Measurements from ENCODE around the gene LIPG.
"Not testable (repeated sequence)": the region's sequence is repeated elsewhere in the genome, so short reads cannot be mapped to it uniquely, and the experiment has no call there.

LIPG gene

DNA sequence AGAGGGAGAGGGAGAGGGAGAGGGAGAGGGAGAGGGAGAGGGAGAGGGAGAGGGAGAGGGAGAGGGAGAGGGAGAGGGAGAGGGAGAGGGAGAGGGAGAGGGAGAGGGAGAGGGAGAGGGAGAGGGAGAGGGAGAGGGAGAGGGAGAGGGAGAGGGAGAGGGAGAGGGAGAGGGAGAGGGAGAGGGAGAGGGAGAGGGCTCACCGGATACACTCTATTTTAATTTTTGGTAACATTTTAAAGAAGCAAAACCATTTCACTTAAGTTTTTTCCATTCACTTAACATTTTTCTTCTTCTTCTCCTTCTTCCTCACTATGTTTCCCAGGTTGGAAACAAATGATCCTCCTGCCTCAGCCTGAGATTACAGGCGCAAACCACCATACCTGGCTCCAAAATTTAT is 17.2 kb downstream of the LIPG start:
- DNase-seq, result not testable (repeated sequence)

- not testable (repeated sequence) for DNase-seq
These were observed 17.7 kb downstream of the LIPG start for GRCh38 chr18:49579583-49579982.

DNA sequence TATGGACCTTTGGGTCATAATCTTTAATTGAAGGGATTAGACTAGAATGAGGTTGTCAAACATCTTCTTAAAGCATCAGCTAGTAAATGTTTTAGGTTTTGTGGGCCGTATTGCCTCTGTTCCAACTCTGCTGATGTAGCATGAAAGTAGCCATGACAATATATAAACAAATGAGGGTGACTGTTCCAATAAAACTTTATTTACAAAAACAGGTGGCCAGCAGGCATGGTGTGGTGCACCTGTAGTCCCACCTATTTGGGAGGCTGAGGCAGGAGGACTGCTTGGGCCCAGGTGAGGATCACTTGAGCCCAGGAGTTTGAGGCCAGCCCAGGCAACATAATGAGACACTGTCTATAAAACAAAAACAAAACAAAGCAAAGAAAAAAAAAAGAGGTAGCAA is 18.4 kb downstream of the LIPG start:
- DNase-seq, result no peak

GRCh38 chr18:49581371-49581770 is 19.5 kb downstream of the LIPG start:
- no peak for DNase-seq

- DNase-seq, result no peak
These were observed 20.7 kb downstream of the LIPG start for GRCh38 chr18:49582579-49582978.

DNA sequence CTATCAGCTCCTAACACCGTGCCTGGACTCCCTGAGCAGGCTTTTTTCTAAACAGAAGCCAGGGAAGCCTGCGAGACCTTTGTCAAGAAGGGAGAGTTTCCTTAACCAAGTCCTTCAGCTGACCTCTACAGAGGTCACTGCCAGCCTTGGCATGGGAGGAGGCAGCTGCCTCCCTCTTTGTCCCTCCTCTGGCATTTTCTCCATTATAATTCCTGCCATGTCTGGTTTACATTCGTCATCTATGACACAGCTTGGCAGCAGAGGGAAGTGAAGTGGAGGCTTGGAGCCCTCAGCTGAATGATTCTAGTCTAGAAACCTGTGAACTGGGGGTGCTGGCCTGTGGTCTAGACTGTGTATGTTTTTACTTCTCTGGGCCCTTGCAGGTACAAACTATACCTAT is 22.5 kb downstream of the LIPG start:
- DNase-seq, result no peak

DNA sequence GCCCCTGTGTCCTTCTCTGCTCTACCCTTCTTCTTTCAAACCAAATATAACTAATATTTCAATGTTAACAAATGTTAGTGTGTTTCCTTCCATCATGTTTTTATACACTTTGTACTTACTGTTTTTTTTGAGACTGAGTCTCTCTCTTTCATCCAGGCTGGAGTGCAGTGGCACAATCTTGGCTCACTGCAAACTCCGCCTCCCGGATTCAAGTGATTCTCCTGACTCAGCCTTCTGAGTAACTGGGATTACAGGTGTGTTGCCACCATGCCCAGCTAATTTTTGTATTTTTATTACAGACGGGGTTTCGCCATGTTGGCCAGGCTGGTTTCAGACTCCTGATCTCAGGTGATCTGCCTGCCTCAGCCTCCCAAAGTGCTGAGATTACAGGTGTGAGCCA is 23.1 kb downstream of the LIPG start:
- DNase-seq, result not testable (repeated sequence)

DNA sequence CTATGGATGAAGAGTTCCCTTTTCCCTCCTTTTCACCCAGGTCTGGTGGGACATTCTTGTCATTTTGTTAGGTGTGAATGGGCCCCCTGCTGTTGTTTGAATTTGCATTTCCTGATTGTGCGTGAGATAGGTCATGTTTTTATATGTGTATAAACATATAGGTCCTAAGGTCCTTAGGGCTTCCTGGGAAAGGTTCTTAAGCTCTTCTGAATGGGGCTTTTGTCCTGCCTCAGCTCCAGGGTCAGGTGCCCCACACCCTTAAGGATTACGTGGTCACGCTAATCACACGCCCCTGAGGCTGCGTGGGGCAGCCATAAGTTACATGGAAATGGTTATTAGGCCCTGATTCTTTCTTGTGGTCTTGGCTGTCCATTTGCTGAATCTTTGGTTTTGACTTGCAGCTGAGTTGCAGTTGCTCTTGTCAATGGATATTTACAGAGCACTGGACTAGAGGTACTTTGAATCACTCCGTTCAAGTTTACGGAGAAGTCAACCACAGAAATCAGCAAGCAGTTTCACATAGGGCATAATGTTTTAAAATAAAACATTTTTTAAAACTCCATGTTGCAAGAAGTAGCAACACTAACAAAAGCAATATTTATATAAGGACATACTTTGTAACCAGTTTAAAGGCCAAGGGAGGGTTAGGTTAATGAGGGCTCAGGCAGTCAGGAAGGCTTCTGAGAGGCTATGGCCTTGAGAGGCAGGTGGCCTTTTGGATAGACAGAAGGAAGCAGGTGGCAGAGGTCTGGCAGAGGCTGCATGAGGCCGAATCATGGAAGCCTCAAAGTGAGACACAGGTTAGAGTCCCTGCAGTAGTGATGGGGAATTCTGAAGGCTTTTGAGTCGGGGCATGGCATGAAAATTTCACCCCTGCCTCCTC is 24.2 kb downstream of the LIPG start:
- no peak for DNase-seq

DNA sequence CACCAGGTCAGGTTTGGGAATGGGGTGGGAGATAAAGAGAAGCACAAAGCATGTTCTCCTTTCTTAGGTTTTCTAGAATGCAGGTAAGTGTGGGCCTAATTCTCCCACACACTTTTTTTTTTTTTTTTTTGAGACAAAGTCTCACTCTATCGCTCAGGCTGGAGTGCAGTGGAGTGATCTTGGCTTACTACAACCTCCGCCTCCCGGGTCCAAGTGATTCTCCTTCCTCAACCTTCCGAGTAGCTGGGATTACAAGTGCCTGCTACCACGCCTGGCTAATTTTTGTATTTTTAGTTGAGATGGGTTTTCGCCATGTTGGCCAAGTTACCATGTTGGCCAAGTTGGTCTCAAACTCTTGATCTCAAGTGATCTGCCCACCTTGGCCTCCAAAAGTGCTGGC is 26.3 kb downstream of the LIPG start:
- no peak for DNase-seq

DNA sequence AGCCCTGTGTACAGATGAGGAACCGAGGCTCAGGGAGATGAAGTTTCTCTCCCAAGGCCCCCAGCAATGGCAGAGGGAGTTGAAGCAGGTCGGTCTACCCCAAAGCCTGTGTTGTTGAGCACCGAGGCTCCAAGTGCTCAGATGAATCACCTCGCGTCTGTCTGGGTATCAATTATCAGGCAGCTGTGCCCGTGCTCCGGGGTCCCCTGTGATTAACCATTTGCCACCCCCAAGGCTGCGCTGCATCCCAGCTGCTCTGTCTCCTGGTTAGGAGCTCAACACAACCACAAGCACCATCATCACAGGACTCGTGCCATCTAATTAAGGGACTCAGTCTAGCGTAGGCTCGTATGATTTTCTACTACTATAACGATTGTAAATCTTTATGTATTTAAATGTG is 27.1 kb downstream of the LIPG start:
- no peak for DNase-seq

DNA sequence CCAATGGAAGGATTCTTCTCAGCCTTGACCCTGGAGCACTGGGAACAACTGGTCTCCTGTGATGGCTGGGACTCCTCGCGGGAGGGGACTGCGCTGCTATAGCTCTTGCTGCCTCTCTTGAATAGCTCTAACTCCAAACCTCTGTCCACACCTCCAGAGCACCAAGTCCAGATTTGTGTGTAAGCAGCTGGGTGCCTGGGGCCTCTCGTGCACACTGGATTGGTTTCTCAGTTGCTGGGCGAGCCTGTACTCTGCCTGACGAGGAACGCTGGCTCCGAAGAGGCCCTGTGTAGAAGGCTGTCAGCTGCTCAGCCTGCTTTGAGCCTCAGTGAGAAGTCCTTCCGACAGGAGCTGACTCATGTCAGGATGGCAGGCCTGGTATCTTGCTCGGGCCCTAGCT is 28.8 kb downstream of the LIPG start:
- DNase-seq, result no peak

GRCh38 chr18:49591271-49591670 is 29.4 kb downstream of the LIPG start:
- no peak for DNase-seq

- no peak for DNase-seq
These were observed 29.9 kb downstream of the LIPG start for GRCh38 chr18:49591775-49592174.

- no peak for DNase-seq
These were observed 34.8 kb downstream of the LIPG start for GRCh38 chr18:49596687-49597086.

DNA sequence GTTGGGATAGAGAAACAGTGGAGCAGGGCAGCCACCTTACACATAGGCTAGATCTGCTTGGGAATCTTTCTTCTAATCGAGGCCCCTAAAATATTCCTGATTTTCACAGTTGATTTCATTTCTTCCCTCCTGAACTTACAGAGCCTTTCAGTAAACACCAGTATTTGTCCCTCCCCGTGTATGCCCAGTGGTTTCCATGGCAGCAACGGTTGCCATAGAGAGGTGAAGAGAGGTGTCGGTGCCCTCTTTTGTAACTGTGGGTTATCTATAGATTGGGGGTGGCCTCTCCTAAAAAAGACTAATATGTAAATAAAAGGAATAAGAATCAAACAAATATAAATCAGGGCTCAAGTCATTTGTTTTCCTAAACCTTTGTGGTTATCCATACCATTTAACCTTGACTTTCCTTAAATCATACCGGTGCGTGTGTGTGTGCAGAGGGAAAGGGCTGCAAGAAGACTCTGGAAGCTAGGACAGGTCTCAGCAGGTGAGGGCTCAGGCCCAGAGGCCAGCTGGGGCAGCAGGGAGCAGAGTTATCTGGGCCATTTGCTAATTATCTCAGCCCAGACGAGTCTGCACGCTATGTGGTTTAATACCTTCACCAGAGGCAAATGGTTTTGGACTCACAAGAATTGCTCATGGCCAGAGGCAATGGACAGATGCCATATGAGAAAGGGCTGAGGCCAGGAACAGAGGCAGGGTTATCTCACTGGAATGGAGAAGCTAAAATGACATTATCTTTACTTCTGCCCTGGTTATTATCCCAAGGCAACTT is 35.5 kb downstream of the LIPG start:
- no peak for DNase-seq

DNA sequence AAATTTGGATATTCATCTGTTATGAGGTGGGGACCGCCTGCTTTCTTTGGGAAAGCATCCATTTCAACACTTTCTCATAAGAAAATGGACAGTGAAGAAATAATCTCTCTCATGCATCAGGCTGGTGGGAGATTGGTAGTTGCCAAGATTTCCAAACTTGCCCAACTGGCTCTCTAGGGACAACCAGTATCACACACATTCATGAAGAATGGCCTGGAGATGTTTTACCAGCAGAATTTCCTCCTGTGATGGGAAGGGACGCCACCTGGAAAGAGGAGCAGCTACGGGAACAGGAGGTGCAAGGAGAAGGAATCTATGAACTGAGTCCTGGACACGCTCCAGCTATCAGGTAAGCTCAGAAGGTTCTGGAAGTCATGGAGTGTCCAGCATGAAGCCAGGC is 39.4 kb downstream of the LIPG start:
- no peak for DNase-seq

- no peak for DNase-seq
These were observed 46.8 kb downstream of the LIPG start for GRCh38 chr18:49608366-49609255.

DNA sequence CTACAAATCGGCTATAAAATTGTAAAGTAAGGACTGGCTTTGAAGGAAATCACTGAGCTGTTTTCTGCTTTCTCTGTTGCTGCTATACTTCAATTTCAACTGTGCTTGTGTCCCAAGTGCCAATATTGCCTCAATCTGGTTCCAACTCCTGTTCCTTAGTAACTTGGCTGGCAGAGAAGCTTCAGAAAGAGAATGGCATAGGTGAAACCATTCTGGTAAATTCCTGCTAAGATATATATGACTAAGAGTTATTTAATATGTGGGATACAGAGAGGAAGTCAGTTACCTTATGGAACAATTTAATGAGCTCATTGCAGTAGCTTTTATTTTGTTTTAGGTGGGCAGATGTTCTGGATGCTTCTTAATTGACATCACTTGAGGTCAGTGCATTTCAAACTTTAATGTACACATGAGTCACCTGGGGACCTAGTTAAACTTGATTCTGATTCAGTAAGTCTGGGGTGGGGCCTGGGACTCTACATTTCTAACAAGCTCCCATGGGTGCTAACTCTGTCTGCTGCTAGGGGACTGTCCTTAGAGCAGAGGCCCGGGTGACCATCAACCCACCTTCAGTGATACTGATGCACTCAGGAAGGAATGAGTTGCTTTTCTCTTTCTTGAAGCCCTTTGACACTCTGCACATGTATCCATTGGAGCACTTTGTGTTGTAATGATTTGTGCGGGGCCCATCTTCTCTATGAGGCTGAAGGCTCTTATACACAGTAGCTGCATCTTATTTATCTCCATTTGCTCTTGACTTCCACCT is 47.6 kb downstream of the LIPG start:
- DNase-seq, result no peak

DNA sequence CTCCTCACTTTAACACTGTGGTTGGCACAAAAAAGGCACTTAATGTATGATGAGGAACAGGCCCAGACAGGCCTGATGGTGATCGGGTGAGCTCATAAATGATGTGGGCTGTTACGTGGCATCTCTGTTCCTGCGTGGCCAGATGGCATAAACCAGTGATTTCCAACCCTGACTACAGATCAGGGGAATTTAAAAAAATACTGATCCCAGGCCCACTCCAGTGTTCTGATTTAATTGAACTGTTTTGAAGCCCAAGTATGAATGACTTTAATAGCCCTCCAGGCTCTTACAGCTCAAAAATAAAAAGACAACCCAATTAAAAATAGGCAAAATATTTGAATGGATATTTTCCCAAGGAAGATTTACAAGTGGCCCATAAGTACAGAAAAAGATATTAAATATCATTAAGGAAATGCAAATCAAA is 48.2 kb downstream of the LIPG start:
- no peak for DNase-seq

- DNase-seq, result no peak
These were observed 49.5 kb downstream of the LIPG start for GRCh38 chr18:49611316-49611715.

- DNase-seq, result no peak
These were observed 50.7 kb downstream of the LIPG start for GRCh38 chr18:49612515-49613033.

DNA sequence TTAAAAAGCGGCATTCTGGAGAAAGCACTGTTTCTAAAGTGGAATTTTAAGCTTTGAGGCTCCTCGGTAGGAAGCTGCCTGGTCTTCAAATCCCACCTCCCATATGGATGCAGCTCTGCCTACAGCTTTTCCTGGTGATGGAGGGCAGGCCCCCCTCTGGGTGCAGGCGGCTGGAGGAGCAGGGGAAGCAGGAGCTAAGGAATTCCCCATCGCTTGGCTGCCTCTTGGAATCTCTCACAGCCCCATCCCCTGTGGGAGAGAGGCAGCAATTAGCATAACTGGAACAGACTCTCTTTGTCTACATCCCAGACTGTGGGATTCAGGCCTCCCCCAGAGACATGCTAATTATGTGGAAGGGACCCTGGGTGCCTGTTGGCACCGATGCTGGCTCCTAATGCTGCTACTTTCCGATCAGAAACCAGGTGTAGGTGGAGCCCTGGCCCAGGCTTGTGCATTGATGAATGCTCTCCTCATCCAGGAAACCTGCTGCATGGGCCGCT is 51.3 kb downstream of the LIPG start:
- DNase-seq, result no peak

Data from activated gamma-delta T cell (primary cell).